ENCODE results near the gene LETMD1.

Gene LETMD1

DNA sequence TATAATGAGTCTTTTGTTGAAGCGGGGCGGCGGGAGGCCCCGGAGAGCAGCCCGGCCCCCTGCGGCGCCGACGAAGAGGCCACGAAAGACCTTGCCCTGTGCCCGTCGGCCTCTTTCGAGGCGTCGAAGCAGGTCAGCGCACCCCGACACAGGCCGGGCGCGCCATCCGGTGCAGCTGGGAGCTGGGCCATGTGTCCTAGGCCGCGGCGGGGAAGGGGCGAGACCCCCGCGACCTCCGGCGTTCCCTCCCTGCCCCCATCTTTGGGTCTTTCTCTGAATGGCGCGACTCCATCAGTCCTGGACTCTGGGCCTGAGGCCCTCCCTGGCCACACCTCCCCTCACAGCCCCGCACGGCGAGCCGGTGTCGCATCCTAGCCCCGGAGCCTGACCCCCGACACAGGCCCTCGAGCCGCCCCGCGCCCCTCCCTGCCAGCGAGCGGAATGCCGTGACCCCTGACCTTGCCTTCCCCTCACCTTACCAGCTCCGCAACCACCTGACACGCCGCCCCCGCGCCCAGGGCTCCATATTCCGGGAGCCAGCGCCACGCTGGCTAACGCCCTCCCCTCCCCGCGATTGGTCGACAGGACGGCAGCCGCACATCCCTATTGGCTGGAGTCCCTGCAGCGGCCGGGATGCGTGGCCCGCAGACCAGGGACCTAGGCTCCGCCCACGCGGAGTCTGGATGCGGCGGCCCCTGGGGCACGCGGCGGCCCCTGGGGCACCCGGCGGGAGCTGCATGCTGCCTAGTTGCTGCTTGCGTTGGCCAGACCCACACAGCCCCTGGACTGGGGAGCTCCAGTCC lies 22.1 kb upstream of the LETMD1 start, which contains the start of gene SLC11A2:
Gene SLC11A2 (minus strand): TSS at position 549 of the 803 bp plus-strand sequence. CDS start 15,656 bp downstream, outside the sequence.
- DNase-seq (ENCODE audit: low spot score): peak; percentile 97

DNA sequence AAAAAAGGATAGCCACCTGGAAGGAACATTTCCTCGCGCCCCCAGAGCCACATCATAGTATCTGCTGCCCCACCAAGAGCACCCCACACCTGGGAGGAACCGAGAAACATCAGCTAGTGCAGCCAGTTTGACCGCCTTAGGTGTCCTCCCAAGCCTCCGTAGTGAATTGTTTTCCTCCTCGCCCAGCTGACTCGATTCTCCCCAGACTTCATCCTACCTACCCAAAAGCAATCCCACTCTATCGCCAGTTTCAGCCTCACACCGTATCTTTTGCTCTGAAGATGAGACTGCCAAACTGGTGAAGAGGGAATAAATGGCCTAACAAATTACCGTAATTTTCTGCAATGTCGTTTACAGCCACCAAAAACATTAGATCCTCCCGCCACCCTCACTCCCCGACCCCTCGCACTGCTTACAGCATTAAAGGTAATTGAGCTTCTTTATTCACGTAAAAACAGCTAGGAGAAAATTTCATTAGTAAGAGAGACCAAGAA lies 20.7 kb upstream of the LETMD1 start:
- no peak for DNase-seq (ENCODE audit: low spot score)

DNA sequence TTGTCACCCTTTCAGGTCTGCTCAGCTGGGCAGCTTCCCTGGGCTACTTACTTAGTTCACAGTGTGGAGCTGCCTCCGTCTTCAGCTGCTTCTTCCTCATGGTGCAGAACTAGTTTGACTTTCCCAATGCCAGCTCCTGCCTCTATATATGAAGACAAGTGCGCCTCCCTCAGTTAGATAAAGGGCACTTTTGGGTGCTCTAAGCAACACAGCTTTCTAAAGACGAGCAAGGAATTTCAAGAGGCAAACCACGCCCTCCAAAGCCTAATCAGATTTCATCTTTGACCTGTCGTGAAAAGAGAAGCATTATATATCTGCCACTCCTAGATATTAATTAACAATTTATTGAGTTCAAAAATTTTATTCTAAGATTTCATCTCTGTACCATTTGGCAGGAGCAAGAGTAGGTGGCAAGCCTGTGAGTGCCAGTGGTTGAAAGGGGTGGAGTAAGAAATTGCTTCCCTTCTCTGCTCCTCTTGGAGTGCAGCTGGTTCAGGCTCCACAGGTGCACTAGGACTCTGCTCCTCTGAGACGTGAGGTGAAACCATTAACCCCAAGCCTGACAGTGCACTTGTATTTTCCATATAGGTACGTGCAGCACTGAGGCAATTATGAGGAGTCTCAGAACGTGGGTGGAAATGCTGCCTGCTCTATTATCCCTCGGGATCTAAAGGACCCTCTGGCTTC lies 19.9 kb upstream of the LETMD1 start:
- peak; percentile 64 for DNase-seq (ENCODE audit: low spot score)

DNA sequence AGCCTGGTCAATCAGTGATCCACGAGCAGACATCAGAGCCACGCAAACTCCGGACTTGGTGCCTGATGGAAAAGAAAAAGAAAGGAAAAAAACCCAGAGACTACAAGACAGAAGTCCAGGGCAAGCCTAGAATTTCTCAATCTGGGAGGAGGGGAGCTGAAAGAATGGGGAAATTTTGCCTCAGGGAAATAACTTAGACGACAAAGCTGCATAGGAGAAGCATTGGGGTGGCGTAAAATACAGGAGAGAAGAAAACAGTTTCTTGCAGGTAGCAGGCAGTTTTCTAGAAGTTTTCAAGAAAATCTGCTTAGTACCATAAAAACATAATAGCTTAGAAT lies 19.3 kb upstream of the LETMD1 start:
- DNase-seq (ENCODE audit: low spot score): no peak

DNA sequence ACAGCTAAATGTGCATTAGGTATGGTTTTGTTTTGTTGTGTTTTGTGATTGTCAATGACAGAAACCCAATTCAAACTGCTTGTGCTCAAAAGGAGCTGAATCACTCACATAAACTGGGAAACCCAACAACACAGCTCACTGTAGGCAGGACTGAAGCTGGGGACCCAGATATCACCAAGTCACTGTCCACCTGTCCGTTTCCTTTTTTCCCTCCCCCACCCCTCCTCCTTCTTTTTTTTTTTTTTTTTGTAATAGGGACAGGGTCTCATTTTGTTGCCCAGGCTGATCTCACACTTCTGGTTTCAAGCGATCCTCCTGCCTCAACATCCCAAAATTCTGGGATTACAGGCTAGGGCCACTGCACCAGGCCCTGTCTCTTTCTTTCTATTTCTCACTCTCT lies 15.1 kb upstream of the LETMD1 start:
- DNase-seq (ENCODE audit: low spot score): no peak

DNA sequence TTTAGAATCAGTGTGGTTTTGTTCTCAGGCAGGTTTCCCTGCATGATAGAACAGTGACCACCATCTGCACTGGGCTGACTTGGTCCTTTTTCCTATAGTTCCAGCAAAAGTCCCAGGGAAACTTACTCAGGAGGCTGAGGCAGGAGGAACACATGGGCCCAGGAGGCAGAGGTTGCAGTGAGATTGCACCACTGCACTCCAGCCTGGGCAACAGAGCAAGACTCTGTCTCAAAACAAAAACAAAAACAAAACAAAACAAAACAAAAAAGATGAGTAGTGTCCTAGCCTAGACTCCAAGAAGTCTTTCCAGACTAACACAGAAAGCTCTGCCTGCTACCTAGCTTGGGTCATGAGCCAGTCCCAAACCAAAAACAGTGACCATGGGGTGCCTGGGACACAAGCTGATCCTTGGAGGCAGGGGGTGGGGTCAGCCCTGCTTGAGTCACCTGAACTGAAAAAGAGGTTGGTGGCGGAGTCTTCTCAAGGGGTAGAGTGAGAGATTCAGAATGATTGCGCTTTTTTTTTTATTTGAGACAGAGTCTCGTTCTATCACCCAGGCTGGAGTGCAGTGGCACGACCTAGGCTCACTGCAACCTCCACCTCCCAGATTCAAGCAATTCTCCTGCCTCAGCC lies 14.6 kb upstream of the LETMD1 start:
- no peak for DNase-seq (ENCODE audit: low spot score)

DNA sequence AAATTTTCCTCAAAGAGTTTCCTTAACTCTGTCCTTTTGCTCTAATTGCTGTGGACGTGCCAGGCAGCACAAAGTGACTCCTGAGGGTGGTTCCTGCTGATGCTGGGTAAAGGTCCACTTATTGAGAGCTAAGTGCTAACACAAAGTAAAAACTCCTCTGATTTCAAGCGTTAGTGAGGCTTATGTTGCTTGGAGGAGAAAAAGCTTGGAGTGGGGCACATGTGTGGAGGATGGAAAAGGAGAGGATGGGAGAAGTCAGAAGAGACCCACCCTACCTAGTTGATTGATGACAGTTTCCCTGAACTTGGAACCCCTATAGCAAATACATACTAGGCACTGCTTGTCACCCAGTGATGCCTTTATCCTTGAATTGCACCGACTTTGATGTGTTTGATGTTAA lies 11.8 kb upstream of the LETMD1 start:
- DNase-seq (ENCODE audit: low spot score): no peak

DNA sequence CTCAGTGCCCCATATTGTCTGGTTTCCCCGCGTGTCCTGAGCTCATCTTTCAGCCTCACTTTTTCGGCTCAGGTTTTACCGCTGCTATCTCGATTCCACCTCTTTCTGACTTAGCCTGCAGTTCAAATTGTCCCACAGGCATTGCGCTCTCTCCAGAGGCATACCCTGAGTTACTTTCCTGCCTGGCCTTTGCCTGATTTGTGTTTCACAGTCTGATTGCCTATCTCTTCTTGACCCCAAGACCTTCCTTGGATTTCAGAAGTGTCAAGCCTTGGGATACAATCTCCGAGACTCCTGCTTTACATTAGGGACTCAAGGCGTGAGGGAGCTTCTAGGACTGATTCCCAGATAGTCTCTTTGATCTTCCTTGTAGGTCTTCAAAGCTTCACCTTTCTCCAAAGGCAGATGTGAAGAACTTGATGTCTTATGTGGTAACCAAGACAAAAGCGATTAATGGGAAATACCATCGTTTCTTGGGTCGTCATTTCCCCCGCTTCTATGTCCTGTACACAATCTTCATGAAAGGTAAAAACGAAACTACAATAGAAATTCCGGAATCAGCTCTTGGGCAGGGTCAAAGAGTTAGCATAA lies 629 bp downstream of the LETMD1 start:
- peak; percentile 25 for DNase-seq (ENCODE audit: low spot score)

DNA sequence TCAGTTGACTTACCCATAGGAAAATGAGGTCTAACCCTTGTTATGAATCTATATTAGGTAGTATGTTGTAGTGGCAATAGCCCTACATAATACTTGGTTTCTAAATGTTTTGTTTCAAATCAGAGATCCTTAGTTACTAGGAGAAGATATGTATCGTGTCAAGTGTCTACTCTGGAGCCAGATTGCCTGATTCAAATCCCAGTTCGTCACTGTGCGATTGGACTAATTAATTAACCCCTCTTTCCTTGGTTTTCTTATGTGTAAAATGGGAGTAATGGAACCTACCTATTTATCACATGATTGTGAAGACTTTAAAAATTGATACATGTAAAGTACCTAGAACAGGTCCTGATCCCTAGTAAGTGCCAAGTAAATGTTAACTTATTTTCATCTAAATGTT lies 1.4 kb downstream of the LETMD1 start:
- DNase-seq (ENCODE audit: low spot score): no peak

DNA sequence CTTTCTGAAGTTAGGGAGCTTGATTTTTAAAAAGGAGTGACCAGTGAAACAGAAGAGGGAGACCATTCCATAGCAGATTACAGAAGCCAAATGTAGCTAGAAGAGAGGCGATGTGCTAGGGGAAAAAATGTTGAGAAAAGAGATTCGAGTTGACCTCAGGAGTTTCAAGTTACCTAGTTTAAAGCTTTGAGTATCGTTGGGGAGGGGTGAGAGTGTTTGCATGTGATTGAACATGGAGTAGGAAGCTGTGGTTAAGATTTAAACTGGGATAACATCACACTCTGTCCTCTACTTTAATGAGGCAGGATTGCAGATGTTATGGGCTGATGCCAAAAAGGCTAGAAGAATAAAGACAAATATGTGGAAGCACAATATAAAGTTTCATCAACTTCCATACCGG lies 3.7 kb downstream of the LETMD1 start:
- no peak for DNase-seq (ENCODE audit: low spot score)

DNA sequence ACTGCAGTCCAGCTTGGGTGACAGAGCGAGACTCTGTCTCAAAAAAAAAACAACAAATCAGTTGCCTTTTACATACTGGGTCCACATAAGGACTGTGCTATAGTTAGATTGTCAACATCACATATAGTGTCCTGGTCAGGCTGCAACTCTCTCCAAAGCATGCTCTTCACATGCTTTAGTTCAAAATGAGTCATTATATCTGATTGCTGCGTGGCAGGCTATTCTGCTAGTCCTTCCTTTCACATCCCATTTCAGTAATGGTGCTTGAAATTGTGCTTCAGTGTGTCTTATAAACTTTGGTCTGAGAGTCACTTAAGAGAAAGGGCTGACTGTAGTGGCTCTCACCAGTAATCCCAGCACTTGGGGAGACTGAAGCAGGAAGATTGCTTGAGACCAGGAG lies 6.9 kb downstream of the LETMD1 start:
- DNase-seq (ENCODE audit: low spot score): no peak

DNA sequence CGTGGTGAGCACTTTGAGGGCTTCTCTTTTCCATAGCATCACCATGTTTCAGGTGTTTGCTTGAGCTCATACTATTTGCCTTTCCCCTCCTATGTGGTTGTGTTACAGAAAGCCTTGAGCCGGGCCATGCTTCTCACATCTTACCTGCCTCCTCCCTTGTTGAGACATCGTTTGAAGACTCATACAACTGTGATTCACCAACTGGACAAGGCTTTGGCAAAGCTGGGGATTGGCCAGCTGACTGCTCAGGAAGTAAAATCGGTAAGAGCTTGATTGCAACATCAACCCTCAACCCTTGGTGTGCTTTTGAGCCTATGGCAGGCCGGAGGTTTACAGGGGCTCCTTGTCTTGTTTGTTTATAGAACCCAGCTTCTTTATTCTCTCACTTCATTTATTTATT lies 8.1 kb downstream of the LETMD1 start:
- no peak for DNase-seq (ENCODE audit: low spot score)

DNA sequence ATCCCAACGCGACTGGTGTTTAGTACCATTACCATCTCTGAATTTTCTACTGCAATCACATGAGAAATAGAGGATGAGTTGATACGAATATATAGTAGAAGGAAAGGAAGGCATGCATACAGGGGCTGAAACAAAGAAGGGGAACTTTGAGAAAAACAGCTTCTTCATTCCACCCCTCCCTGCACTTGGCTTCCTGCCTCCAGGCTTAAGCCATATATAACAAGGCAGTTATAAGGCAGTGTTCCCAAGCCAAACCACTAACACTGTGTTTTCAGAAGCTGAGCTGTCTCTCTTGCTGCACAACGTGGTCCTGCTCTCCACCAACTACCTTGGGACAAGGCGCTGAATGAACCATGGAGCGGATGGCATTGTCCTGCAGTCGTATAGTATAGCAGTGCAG lies 11.0 kb downstream of the LETMD1 start:
- no peak for DNase-seq (ENCODE audit: low spot score)

DNA sequence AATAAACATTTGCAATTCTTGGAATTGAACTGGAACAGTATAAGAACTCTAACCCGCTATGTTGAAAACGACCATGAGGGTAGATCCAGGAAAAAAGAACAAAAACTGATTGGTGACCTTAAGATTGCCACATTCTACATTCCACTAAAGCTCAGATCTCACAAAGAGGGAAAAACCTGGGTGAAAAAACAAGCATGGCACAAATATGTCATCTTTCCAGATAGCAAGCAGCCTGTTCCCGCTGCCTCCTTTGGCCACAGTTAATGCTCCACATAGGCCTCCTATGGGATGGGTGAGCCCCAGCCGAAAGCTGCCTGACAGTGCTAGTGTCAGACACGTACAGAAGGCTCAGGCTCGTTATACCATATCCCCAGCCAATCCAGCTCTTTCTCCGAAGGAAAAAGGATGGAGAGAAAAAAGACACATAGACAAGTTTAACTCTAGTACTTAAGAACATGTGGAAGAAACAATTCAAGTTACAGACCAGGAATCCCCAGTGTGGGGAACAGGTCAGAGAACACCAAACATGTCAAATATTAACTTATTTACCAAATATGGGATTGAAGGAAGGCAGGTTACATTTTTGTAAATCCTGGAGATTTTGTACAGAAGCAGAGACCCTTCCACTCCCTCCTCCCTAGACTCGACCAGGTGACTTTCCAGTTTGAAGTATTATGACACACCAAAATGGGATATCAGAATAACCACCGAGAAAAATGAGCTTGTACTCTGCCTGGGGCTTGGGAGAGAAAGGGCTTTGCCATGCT lies 14.7 kb downstream of the LETMD1 start:
- no peak for DNase-seq (ENCODE audit: low spot score)

DNA sequence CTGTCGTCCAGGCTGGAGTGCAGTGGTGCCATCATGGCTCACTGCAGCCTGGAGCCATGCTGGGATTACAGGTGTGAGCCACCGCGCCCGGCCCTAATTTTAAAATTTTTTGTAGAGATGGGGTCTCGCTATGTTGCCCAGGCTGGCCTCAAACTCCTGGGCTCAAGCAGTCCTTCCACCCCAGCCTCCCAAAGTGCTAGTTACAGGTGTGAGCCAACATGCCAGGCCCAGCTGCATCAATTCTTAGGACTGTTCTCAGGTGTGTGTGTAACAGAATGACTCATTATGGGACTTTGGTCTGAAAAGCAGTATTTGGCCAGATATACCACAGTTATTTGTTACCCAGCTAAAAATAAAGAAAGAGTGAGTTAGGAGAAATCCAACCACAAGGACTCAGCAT lies 17.4 kb downstream of the LETMD1 start:
- no peak for DNase-seq (ENCODE audit: low spot score)

DNA sequence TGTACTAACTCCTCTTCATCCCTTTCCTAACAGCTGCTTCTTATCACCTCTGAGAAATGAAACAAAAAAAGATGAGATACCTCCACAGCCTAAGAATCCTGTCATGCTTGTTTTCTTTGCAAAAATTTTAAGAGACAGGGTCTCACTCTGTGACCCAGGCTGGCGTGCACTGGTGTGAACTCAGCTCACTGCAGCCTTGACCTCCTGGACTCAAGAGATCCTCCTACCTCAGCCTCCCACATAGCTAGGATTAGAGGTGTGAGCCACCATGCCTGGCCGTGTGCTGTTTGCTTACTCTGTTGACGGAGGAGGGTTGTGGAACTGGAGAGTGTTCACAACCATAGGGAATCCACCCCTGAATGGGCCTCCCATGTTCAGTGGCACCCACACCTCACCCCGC lies 19.1 kb downstream of the LETMD1 start:
- no peak for DNase-seq (ENCODE audit: low spot score)

DNA sequence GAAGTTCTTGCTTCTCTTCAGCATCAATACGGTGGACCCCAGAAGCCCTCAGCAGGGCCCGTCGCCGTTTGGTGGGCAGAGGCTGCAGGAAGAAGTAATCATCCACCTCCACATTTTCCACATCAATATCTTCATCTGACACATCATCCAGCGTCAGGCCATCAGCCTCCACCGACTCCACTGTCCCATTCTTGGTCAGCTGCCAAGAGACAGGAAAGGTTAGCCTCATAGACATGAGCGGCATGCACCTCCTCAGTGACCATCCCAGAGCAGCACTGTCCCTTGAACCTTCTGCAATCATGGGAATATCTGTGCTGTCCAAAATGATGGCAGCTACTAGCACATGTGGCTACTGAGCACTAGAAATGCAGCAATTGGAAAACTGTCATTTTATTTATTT lies 19.6 kb downstream of the LETMD1 start:
- no peak for DNase-seq (ENCODE audit: low spot score)

DNA sequence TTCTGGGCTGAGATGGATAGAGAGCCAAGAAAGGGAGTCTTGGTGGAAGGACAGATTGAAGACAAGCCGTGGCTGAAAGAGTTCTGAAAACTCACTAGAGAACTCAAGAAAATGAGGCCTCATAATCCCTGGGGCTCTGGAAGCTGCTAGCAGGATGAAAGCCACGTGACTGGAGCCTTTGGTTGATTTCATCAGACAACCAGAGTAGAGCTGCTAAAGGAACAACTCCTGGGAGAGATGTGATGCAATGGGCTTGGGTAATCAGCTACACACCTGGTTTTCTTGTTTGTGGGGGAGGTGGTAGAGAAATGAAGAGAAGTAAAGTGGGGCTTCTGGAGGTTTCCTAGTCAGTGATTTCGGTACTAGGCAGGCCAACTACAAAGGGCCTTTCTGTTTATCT lies 21.9 kb downstream of the LETMD1 start:
- no peak for DNase-seq (ENCODE audit: low spot score)

DNA sequence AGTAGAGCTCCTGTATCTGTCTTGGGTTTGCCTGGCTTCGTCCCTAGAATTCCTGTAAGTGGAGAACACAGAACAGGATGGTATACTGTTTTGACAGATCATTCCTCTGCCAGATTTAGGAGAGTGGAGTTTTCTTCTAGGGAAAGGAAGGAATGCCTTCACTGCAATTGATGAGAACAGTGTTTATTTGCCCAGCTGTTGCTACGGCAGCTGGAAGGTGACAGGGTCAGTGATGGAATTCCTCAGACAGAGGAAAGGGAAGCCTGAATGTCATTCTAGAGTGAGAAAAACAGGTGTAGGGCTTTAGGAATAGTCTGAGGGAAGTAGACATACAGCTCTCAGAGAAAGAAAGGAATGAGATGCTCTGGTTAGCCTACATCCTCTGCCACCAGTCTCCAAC lies 23.5 kb downstream of the LETMD1 start:
- DNase-seq (ENCODE audit: low spot score): no peak

DNA sequence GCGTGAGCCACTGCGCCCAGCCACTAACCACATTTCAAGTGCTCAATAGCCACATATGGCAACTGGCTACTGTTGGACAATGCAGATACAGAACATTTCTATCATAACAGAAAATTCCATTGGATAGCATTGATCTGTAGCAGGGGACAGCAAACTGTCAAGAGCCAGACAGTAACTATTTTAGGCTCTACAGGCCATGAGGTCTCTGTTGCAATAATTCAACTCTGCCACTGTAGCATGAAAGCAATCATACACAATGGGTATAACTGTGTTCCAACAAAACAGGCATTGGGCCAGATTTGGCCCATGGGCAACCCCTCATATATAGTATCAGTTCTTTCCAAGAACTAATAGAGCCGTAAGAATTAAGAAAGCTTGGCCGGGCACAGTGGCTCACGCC lies 27.3 kb downstream of the LETMD1 start:
- no peak for DNase-seq (ENCODE audit: low spot score)

DNA sequence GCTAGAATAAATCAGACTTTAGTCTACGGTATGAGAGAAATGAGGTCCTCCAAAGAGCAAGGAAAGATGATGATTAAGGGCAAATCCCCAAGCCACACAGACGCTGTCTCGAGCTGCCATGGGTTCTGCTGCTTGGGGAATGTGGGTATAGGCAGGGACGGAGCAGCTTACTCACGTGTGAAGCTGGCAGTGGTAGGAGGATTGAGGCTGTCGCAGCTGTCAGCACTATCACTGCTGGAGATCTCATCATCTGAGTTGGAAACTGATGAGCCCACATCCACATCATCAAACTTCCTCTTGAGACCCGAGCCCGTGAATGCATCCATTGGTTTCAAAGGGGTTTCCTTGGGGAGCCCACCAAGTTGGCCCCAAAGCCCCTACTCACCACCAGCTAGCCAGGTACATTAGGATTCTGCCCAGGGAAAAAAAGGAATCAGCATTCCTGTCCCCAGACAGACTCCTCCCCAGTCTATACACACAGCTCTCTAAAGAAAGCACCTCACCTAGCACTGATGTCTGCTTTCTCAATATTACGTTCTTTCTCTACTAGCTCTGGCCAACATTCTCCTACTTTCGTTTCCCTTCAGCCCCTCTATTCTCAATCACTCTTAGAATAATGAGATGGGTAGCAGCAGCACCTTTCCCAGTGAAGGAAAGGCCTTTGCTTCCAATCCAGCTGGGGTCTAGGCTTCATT lies 28.3 kb downstream of the LETMD1 start:
- DNase-seq (ENCODE audit: low spot score): no peak
